ENCODE measurements around the gene MVB12A. TPM values are rescaled to one million over a fixed set of nuclear protein-coding genes. Genes with fewer than 3 reads are reported as not detected.

The MVB12A gene
- total and polyA plus RNA-seq, 9 of the 15 experiments (the other 6 are each of a cell fraction or from before 2014, with no cell fraction given), result 1.2 to 46.2 (median 22.4) TPM

- TF ChIP-seq POLR2AphosphoS5 (IDR thresholded peaks at IDR 0.05; ENCODE audit: control insufficient read depth, insufficient read depth, low read depth, low read length) (no peak), ZNF592 (IDR thresholded peaks at IDR 0.05) (no peak), NR1H2 (CRISPR knock-in tag; IDR thresholded peaks at IDR 0.05) (no peak), EGR1 (conservative IDR thresholded peaks at IDR 0.05) (0 out of 2 replicates have a peak, but pooled peaks have one; percentile 36), PHF20 (IDR thresholded peaks at IDR 0.05; ENCODE audit: partially characterized antibody) (no peak), RREB1 (CRISPR knock-in tag; IDR thresholded peaks at IDR 0.05) (no peak), NCOA4 (IDR thresholded peaks at IDR 0.05; ENCODE audit: partially characterized antibody) (no peak), EP300 (IDR thresholded peaks at IDR 0.05; ENCODE audit: low read length) (peak; percentile 52; the same call in 1 of the 2 replicates), SAP30 (IDR thresholded peaks at IDR 0.05; ENCODE audit: borderline replicate concordance, insufficient read depth, low read depth, low read length, poor library complexity, severe bottlenecking) (no peak), ETV5 (CRISPR knock-in tag; IDR thresholded peaks at IDR 0.05; ENCODE audit: low read depth) (no peak), SPI1 (IDR thresholded peaks at IDR 0.05; ENCODE audit: borderline replicate concordance, low read depth, low read length) (no peak), TCFL5 (CRISPR knock-in tag; conservative IDR thresholded peaks at IDR 0.05) (no peak), THRA (IDR thresholded peaks at IDR 0.05) (no peak), NFIC (IDR thresholded peaks at IDR 0.05) (peak; percentile 25; the same call in 1 of the 2 replicates)
- TF ChIP-seq, protein P1, sequence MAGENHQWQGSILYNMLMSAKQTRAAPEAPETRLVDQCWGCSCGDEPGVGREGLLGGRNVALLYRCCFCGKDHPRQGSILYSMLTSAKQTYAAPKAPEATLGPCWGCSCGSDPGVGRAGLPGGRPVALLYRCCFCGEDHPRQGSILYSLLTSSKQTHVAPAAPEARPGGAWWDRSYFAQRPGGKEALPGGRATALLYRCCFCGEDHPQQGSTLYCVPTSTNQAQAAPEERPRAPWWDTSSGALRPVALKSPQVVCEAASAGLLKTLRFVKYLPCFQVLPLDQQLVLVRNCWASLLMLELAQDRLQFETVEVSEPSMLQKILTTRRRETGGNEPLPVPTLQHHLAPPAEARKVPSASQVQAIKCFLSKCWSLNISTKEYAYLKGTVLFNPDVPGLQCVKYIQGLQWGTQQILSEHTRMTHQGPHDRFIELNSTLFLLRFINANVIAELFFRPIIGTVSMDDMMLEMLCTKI (IDR thresholded peaks at IDR 0.05; ENCODE audit: partially characterized antibody), result no peak
Observed at GRCh38 chr19:17398902-17399527, 20.8 kb upstream of the MVB12A start (continued).
